ENCODE data around the gene SLX4.

- no peak for TF ChIP-seq POLR2AphosphoS5 (IDR thresholded peaks at IDR 0.05; ENCODE audit: low read depth, low read length)
- TF ChIP-seq POLR2A (IDR thresholded peaks at IDR 0.05; ENCODE audit: low read depth, low read length): no peak
- no peak for TF ChIP-seq TAF1 (IDR thresholded peaks at IDR 0.05; ENCODE audit: borderline replicate concordance, low read depth, low read length)
Observed at GRCh38 chr16:3650631-3651265, 39.3 kb upstream of the SLX4 start.

All from GM12892 (cell line).